NCI-H2107 treated with DMSO at 0.1 percent for 48 hours (cell line): ENCODE data around the gene PLCH1.
A peak's percentile ranks its signal among the peaks of the same experiment; 100 is the strongest.

Experiments used
- DNase-seq: peaks from one replicate; lab custom pipeline; 2025; ENCODE audit not compliant: unreplicated experiment; lab: John Stamatoyannopoulos, UW

PLCH1 gene

DNA sequence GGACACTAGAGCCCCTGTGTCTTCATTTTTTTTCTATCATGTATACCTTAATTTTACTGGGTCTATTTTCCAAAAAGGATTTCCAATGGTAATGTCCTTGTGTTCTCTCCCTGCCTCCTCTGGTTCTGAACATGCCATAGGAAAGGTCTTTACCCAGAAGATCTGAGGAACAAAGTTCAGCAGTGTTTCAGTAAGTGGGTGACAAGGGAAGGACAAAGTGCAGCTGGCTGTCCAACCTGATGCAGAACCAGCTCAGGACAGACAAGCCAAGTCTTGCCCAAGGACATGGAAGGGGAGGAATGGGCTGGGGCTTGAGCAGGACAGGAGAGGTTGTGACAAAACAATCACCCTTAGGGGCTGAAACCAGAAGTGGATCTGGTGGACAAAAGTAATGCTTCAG, 390.2 kb downstream of the PLCH1 start:
- DNase-seq, result no peak

DNA sequence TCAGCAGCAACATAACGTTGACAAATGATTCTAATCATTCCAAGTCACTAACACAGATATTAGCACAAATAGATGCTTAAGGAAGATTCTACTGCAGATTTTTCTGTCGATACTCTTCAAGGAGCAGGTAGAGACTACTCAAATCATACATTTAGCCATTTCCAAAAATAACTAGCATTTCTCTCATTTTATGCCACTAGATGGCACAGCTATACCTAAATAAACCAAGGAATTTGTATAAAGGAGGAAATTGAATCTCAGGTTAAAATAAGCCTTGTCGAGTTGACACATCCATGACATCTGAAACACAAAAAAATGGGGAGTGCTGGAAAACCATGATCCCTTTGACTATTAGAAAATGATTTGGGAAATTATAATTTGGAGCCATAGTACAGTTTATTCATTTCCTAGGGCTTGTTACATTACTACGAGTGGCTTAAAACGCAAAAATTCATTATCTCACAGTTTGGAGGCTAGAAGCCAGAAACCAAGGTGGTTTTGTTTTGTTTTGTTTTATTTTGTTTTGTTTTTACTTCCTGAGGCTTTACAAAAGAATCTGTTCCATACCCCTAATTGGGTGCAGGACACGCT, 391.9 kb downstream of the PLCH1 start:
- DNase-seq, result peak; percentile 66

DNA sequence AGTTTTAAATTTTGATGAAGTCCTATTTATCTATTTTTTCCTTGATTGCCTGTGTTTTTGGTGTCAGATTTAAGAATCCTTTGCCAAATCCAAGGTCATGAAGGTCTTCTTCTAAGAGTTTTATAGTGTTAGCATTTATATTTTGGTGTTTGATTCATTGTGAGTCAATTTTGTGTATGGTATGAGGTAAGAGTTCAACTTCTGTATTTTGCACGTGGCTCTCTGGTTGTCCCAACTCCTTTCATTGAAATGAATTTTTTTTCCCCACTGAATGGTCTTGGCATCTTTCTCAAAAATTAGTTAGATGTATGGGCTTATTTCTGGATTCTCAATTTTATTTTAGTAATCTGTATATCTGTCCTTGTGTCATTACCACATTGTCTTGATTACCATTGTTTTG, 394.3 kb downstream of the PLCH1 start:
- DNase-seq, result no peak

DNA sequence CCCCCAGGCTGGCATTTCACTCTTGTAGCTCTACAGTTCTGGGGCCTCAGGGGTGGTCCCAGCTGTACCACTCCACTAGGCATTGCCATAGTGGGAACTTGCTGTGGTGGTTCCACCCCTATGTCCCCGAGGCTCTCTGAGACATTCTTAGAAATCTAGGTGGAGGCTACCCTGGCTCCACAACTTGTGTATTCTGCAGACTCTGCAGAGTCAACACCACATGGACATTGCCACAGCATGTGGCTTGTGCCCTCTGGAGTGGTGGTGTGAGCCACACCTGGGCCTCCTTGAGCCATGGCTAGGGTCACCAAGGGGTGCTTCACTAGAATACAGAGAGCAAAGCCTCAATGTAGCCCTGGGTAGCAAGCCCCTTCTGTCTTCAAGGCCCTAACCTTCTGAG, 397.0 kb downstream of the PLCH1 start:
- no peak for DNase-seq

DNA sequence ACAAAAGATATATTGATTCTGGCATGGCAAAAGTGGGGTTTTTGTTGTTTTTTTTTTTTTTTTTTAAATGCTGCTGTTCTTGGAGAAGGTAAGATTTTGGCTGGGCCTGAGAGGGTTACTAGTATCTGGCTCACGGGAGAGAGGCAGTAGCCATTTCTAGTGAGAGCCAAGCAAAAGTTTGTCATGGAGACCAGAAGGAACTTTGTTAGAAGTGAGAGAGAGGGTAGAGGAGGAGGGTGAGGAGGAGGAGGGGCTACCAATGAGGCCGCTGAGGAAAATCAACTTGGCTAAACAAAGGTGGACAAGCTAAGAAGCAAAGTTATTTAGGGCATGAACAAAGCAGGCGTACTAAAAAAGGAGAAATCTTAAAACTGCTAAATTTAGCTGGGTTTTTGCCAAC, 402.5 kb downstream of the PLCH1 start:
- DNase-seq, result no peak

DNA sequence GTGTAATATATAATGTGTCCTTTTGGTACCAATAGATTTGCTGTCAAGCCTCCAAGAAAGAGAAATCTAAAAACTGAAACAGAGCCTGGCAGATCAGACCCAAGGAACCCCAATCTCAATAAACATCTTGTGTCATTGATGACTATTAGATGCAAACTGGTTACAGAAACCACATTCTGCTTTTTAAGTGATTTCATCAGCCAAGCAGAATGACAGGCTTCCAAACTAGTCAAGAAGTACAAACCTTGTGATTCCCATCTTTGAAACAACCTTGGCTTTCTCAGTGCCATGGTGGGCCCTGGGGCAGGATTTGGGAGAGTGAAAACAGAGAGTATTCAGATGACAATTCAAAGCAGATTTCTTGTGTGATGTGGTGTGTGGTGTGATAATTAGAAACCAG, 405.8 kb downstream of the PLCH1 start:
- DNase-seq, result no peak

DNA sequence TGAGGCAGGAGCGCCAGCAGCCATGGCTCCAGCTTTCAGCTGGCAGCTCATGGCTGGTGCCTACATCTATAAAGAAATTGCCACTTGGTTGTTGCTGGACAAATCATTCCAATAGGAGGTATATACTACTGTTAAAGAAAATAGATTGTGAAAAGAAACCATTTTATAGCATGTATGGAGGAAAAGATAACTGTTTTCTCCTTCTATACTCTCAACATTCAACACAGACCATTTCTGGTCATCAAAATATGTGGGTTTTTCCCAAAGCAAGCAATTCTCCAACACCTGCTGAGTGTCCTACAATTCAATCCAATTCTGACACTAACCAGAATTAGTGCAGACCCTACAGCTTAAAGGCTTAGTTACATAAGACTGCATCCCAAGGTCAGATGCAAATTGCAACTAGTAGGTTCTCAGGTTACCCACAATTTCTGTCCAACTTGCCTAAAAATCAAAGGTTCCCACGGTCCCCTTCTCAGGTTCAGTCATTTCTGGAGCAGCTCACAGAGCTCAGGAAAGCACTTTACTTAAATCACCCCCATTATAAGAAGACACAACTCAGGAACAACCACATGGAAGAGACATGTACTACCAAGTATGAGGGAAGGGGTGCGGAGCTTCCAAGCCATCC, 409.0 kb downstream of the PLCH1 start:
- DNase-seq, result no peak

DNA sequence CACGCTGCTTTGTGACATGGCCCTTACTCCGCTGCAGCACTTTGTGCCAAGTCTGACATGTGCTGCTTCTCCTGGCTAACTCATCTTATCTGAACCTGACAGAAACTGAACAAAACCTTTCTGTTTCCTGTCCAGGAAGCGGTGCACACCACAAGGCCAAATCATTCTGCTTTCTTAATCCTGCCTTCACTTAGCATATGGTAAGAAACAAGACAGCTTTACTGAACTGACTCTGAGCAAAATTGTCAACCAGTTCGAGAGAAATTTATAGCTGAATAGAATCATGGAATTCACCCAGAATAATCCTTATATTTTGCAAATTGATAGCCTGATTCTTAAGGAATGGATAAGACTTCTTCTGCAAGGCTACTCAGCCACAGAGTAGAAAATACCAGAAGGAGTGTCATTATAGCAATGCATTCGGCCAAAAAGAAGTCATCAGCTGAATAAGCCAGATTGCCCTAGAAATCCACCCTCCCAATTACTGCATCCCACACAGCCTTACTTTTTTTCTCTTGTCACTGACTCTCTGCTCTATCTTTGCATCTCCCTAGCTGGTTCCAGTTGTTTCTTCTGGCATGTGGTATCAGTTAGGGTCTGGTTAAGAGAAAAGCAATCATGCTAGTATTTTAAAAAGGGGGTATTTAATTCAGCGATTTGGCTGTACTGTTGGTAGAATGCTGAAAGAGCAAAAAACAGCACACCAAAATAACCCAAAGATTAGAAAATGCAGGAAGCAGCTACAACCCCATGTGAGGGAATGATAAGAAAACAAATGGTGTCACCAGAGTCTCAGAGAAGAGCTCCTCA, 409.8 kb downstream of the PLCH1 start:
- no peak for DNase-seq

DNA sequence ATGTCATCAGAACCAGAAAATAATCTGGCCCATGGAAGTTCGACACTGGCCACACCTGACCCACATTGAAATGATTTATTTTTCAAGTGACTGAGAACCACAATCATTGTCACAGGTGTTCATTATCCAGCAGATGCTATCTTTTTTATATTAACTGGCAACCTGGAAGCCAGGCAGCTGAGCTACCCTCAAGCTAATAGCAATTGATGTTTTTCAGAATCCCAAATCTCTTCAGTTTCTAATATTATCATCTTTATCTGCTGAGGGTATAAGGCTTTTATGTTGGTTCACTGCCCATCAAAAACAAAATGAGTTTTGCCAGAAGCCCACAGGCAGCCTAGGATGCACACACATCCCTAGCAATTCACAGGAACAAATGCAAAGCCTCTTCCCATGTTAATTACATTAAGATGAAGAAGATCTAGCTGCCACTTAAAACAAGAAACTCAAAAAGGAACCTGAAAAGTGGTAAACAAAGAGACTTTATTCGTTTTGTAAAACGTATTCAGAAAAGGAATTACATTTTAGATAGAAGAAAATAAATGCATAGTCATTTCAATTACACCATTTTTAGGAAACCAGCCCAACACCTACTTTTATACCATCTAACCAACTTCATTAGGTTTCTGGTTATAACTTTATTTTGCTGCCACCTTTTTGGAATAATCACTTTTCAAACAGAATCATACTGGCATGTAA, 410.5 kb downstream of the PLCH1 start:
- no peak for DNase-seq

DNA sequence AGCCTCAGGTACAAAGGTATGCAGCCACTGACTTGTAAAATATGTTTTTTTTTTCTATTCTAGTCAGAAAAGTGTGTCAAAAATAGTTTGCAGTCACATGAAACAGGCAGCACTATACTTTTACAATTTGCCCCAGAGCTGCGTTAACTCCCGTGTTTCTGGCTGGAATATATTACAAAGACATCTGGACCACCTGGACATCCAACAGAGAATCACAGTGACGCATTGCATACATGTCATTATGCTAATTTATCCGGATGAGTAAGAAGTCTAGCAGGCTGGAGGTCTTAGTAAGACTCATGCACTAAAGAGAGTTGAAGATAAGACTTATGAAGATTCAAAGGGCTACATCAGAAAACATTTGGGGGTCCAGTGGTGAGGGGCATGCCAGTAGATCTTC, 412.2 kb downstream of the PLCH1 start:
- no peak for DNase-seq

DNA sequence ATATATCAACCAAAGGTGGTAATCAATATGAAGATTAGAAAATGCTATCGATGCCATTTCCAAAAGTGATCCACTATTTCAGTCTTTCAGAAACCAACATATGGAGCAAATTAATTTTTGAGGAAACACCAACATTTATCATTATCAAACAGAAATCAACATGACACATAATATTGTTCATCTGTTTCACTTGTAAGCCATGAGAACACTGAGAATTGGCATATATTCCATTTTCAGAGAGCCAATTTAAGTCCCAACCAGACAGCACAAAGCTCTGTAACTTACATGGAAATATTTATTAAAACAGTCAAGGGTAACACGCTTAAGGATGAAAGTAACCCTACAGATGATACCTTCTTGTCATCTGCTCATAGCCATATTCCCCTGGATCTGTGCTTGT, 413.8 kb downstream of the PLCH1 start:
- no peak for DNase-seq

DNA sequence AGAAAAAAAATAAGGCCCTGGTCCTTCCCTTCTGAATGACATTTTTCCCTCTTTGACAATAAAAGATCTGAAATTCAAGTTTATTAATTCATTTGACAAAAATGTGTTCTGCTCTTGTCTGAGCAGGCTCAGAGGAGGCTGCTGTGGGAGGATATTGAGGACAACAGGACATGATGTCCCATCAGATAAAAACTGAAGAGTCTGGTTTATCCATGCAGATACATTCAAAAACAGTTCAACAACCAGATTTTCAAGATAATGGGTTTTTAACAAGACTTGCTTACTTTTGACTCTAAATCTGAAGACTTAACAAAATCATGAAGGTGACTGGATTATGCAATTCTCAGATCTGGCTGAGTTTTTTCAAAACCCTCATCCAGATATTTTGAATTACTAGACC, 414.5 kb downstream of the PLCH1 start:
- no peak for DNase-seq

DNA sequence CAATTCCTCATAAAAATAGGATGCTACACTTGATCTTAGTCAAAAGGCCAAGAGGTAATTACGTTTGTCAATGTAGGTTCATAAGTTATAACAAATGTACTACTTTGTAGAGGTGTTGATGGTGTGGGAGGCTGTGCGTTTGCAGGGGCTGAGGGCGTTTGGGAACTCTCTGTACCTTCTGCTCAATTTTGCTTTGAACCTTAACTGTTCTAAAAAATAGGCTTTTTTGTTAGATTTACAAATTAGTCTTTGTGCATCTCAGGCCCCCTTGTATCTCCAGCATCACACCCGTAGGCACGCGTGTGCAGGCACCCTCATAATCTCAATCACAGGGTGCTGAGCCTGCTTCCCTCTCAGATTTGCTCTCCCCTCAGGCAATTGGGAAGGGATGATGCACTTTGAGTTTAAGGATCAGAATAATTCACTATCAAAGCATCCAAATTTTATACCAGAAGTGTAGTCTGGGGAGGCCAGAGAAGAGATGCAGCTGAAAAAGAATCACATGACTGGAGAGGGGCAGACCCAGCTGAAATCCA, 415.3 kb downstream of the PLCH1 start:
- no peak for DNase-seq

DNA sequence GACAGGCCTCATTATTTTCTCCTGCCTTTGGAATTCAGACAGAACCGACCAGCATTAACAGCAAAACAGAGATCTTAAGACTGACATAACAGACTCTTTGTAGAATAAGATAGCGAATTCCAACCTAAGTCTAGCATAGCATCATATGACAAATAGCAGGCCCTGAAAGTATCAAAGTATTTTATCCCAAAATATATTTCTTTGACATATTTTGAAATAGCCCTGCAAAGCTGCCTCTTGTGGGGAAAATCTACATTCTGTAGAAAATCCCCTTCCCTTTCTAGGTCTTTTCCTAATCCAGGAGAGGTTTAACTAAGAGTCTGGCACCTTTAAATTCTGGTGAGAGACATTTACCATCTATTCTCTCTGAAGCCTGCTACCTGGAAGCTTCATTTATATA, 417.0 kb downstream of the PLCH1 start:
- DNase-seq, result no peak

DNA sequence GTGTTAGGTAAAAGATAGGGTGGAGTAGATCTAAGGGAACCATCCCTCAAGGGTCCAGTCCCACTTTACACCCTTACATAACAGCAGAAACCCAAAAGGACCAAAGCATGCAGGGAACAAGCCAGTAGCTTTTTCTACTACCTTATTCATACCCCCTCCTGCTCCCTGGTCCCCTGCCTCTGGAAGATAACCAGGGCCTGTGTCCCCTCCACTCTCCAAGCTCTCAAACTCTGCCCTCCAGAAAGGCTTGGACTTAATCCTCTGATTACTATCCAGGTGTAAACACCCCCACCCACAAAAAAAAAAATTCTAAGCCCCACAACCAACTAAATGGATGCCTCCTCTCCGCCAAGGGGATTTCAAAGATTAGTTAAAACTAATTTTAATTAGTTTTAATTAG, 417.4 kb downstream of the PLCH1 start:
- DNase-seq, result no peak

DNA sequence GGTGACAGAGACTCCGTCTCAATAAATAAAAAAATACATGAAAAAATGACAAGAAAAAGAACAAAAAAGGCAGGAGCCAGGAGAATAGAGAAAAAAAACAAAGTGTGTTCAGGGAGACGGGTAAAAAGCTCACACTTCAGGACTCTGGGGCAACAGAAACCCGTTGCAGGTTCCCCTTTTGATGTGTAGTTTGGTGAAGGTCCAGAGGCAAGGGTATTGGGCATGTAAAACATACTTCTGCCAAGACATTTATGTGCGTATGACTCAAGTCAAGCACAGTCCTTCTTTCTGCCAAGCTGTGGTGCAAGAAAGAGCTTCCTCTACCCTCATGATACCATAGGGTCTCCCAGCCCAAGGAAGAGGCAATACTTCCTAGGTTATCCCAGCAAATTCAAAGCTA, 418.0 kb downstream of the PLCH1 start:
- no peak for DNase-seq

DNA sequence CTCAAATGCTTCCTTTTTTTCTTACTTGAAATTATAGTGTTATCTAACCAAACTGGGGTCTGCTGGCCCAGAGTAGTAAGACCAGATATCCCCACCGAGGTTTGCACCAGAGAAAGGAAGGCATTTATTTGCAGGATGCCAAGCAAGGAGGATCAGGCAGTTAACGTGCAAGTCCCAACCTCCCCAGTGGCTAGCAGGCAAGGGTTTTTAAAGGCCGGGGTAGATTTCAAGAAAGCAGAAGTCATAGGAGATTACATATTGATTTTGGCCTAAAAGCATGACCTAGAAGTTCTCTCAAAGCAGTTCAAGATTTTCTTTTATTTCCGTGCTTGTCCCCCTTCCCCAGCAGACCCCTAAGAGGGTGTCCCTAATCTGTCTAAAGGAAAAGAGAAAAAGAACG, 418.6 kb downstream of the PLCH1 start:
- no peak for DNase-seq
